HFF-Myc (cell line): ENCODE results near the gene LRCH1.

ENCODE experiments used
- DNase-seq: peaks from one replicate; pipeline ENCODE4 v3.0.0-alpha.2; 2011; ENCODE audit warnings: low read depth; ENCODE audit errors: extremely low read depth
- H3K4me3 ChIP-seq: replicated peaks from 2 replicates; pipeline ENCODE4 v1.5.1; 2011; ENCODE audit warnings: low read depth, mild to moderate bottlenecking, control low read depth, low read length
- TF ChIP-seq, protein P1 (sequence below): IDR thresholded peaks from 2 replicates; pipeline ENCODE4 v1.5.1; 2012; ENCODE audit warnings: mild to moderate bottlenecking, low read depth, low read length, control low read depth; ENCODE audit errors: missing control alignments

The LRCH1 gene

DNA sequence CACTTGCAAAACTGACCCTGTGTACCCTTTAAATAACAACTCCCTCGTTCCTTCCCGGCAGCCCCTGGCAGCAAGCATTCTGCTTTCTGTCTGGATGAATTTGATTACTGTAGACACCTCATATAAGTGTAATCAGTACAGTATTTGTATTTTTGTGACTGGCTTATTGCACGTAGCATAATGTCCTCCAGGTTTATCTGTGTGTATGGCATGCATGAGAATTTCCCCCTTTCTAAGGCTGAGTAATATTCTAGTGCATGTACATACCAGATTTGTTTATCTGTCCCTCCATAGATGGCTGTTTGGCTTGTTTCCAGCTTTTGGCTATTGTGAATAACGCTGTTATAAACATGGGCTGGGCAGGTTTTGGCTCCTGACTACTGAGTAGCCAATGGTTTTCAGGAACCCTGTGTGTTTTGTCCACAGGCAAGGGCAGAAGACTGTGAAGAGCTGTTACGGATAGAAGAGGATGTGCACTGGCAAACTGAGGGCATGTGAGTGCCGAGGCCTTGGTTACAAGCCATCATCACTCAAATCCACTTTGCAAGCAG lies 146.0 kb downstream of the LRCH1 start:
- H3K4me3 ChIP-seq, result no peak overlapping the region
- TF ChIP-seq, protein P1, sequence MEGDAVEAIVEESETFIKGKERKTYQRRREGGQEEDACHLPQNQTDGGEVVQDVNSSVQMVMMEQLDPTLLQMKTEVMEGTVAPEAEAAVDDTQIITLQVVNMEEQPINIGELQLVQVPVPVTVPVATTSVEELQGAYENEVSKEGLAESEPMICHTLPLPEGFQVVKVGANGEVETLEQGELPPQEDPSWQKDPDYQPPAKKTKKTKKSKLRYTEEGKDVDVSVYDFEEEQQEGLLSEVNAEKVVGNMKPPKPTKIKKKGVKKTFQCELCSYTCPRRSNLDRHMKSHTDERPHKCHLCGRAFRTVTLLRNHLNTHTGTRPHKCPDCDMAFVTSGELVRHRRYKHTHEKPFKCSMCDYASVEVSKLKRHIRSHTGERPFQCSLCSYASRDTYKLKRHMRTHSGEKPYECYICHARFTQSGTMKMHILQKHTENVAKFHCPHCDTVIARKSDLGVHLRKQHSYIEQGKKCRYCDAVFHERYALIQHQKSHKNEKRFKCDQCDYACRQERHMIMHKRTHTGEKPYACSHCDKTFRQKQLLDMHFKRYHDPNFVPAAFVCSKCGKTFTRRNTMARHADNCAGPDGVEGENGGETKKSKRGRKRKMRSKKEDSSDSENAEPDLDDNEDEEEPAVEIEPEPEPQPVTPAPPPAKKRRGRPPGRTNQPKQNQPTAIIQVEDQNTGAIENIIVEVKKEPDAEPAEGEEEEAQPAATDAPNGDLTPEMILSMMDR, result no peak
- DNase-seq, result no peak

DNA sequence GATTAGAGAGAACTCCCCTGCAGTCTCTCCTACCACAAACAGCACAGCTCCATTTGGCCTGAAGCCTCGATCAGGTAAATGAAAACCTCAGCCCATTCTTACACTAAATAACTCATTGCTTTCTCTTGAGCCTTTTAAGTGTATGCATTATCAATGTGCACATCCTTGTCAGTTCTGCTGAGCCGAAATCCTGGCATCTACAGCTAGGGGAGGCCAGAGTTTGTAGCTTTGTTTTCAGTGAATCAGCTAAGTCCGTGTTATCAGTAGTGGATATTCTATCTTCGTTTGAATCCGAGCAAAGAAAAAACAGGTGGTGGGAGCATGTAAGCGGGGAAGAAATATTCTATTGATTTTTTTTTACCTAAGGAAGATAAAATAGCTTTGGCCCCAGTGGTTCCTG lies 159.6 kb downstream of the LRCH1 start:
- DNase-seq, result no peak
- H3K4me3 ChIP-seq, result no peak overlapping the region
- TF ChIP-seq, protein P1, result no peak

DNA sequence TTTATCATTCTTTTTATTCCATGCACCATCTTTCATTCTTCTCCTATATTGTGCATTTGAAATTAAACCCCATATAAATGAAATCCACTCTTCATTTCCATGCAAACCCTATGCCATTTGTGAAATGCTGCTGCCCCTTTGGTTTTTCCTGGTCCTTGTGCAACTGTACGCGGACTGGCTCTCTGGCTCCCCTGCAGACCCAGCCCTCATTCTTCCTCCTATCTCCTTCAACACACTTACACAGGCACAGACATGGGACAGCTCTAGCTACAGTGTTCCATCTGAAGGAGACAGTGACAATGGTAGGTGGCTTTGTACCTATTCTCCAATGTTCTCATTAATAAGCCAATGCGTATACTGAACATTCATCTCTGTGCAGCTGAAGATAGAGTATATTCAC lies 162.4 kb downstream of the LRCH1 start:
- DNase-seq, result no peak
- no peak overlapping the region for H3K4me3 ChIP-seq
- TF ChIP-seq, protein P1, result no peak

DNA sequence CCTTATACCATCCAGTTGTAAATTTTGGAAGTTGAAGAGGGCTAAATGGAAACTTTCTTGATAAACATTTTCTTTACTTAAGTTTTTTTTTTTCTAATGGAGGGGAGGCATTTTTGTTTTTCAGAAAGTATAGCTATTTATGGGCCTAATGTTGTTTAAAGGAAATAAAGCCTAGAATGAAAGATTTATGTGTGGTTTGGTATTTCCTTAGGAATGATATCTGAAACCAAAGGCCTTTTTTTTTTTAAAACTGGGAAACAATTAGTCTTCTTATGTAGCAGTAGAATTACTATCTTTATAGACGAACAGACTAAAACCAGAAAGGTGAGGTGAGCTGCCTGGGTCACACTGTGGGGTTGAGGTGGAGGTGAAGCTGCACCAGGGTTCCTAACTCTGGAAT lies 163.9 kb downstream of the LRCH1 start:
- no peak for DNase-seq
- TF ChIP-seq, protein P1, result no peak
- no peak overlapping the region for H3K4me3 ChIP-seq

DNA sequence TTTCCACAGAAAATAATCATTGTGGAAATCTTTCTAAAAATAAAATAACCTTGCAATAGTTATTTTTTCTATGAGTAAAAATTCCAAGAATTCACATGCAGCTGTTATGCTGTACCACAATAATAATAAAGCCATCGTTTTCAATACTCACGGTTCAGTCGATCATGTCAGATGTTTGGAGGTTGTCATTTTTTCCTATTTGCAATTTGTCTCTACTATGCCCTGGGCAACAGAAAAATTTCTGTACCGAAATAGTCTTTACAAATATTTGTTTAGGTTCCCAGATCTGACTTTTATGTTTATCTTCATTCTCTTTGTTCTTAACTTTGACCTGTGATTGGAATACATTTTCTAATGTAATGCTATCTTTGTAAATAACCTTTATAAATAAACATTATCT lies 164.3 kb downstream of the LRCH1 start:
- no peak overlapping the region for H3K4me3 ChIP-seq
- TF ChIP-seq, protein P1, result no peak
- no peak for DNase-seq

DNA sequence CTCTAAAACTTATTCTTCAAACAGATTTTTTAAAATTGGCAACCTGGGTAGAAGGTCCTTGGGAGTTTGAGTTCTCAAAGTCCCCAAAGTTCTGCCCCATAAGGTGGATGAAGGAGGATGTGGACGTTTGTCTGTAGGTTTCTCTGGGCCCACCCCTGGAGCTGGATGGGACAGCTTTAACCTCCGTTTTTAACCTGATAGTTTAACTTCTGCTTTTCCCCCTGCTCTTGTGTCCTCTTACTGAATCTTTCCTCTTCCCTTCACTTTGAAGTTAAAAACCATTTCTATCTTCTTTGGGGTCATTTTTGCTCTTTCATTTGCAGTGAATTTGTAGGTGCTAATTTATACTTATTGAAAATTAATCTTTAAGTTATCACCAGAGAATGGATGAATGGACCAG lies 164.9 kb downstream of the LRCH1 start:
- TF ChIP-seq, protein P1, result no peak
- DNase-seq, result no peak
- H3K4me3 ChIP-seq, result no peak overlapping the region

DNA sequence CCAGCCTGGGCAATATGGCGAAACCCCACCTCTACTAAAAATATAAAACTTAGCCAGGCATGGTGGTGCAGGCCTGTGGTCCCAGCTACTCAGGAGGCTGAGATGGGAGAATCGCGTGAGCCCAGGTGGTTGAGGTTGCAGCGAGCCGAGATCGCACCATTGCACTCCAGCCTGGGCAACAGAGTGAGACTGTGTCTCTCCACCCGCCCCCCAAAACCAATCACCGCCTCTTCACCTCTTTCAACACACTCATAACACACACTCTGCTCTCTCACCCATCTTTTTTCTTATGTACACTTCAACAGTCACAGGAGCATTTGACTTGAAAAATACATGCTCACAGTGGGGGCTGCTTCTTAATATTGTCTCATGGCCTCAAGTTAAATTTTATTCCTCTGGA lies 167.2 kb downstream of the LRCH1 start:
- TF ChIP-seq, protein P1, result no peak
- DNase-seq, result no peak
- H3K4me3 ChIP-seq, result no peak overlapping the region
